GM18507 (cell line): ENCODE results near the gene NUF2.

Experiments used
- DNase-seq: peaks from one replicate; pipeline ENCODE4 v3.0.0; 2011; ENCODE audit warnings: low read depth; ENCODE audit not compliant: insufficient read length; ENCODE audit errors: extremely low spot score
- FAIRE-seq: peaks from 2 replicates; lab custom pipeline; 2011; peaks lifted over from hg19 to GRCh38; lab: Jason Lieb, UNC

Gene NUF2

DNA sequence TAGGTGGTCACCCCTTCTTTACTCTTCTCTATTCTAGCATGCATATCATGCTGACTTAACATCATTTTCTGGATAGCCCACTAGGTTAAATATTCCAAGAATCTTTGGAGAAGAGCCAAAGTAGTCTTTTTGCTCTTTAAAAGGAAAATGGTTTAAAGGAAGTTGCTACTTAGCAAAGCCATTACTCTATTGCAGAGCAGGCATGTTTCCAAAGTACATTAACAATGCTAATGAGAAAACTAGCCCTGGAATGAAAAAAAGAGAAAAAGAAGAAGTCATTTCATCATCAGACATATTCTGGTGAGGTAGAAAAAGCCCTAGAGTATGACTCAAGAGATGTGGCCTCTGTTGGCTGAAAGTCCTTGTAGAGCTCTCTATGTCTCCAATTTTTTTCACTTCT is 74.0 kb downstream of the NUF2 start:
- no peak for DNase-seq
- no peak for FAIRE-seq

DNA sequence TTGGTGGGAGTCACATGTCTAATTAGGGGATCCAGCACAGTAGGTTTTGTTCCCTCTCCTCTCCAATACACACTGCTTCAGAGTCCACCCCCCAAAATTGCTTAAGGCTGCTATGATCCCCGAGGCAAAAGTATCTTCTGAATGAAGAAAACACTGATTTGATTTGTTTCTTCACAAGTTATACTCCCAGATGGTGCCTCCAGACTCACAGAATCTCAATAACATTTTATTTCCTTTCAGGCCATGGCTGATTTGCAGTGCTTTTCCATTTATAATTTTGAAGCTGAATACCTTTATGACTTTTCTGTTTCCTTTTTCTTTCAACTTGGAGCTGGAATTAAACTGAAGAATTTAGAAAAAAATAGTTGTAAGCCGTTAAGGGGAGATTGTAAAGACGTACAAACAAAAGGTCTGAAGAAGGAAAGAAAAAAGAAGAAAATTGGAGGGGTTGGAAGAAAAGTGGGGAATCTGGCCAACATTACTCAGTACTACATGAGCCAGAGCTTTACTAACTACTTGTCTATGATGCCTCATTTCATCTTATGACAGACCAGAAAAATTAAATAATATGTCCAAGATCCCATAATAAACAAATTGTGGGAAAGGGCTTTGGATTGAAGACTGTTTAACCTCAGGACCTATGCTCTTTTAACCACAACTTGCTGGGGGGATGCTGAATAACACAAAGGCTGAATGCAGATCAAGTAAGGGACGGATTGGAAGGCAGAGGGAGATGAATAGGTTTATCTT is 75.9 kb downstream of the NUF2 start:
- FAIRE-seq (no peak), DNase-seq (no peak)

DNA sequence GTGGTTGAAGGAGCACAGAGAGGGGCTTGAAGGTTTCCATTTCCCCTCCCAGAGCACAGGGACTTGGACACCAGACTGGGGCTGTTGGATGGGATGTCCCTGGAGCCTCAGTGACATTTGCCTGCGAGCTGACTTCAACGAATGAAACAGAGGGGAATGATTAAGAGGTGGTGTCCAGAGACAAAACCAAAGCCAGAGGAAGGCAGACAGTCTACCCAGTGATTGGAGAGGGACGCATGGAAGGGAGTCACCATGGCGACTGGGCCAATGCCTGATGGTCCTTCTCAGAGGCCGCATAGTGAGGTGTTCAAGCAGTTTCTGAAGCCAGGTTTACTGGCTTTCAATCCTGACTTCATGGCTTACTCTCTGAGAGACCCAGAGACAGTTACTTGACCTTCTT is 77.2 kb downstream of the NUF2 start:
- DNase-seq (no peak), FAIRE-seq (no peak)

DNA sequence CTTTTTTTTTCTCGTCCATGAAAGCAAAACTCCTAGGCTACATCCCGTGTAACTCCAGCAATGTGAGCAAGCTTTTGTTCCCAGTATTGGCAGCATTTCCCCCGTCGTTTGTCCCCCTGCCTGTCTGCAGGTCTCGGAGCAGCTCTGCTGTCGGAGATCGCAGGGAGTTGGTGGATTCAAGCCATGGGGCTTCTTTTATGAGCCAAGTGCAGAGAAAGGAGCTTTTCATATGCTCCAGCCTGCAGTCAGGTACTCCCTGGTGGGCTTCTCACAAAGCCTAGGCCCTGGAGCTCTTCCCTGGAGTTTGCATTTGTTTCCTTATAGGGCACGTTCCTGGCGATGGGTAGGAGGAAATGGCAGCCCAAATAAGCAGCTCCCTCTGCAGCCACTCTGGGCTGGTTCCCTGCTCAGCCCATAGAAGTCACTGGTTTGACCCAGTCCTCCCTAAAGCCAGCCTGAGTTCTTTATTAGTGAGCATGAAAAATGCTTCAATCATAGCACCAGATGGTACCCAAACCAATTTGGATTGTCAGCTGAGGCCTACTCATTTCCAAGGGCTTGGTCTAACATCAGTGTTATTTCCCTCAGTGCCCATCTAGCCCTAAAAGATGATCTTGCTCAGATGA is 78.3 kb downstream of the NUF2 start:
- DNase-seq = no peak
- no peak for FAIRE-seq

DNA sequence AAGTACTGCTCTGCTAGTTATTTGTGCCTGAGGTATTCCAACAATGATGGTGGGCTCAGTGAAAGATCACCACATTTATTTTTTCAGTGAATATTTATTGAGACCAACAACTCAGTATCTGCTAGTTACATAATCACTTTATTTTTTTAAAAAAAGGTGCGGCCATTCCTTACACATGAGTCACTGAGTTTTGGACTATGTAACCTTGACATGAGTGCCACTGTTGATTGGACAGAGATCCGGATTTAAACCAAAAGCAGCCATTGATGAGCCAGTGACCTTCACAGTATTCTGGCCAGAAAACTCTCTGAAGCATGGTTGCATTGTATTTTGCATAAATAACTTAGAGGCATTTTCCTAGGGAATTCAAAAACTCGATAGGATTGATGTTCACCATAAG is 79.5 kb downstream of the NUF2 start:
- FAIRE-seq = no peak
- no peak for DNase-seq
